ENCODE results near the gene GTF3A.

Gene GTF3A

DNA sequence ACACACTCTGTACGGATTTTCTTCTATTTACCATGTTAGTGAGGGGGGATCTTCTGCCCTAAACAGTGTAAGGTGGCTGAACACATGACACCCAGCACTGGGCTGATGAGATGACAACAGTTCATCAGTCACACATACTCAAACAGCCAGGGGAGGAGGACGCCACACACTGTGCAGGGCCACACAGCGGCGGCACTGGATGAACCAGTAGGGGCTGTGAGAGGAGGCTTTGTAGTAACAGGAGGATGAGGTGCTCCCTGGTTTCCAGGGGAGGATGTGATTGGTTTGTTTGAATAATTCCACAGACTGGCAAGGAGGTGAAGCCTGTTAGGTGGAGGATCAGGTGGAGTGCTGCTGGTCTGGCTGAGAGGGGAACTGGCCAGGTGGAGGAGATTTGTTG, 16.3 kb upstream of the GTF3A start:
- Histone ChIP-seq H3K27me3 (ENCODE audit: insufficient read depth, poor library complexity, severe bottlenecking) (peaks cover 4% of the 10 kb centered on the region), H3K9me3 (ENCODE audit: severe bottlenecking) (no peaks in the 10 kb centered on the region), H3K36me3 (ENCODE audit: low read depth) (no peaks in the 10 kb centered on the region), H3K4me1 (ENCODE audit: insufficient read depth, poor library complexity, severe bottlenecking) (no peaks in the 10 kb centered on the region), H3K4me3 (ENCODE audit: severe bottlenecking) (no peak overlapping the region), H3K27ac (ENCODE audit: poor library complexity, severe bottlenecking) (no peak overlapping the region)
- DNase-seq (ENCODE audit: low spot score) = no peak
- ATAC-seq (ENCODE audit: low read depth) = no peak
- TF ChIP-seq, protein P1, sequence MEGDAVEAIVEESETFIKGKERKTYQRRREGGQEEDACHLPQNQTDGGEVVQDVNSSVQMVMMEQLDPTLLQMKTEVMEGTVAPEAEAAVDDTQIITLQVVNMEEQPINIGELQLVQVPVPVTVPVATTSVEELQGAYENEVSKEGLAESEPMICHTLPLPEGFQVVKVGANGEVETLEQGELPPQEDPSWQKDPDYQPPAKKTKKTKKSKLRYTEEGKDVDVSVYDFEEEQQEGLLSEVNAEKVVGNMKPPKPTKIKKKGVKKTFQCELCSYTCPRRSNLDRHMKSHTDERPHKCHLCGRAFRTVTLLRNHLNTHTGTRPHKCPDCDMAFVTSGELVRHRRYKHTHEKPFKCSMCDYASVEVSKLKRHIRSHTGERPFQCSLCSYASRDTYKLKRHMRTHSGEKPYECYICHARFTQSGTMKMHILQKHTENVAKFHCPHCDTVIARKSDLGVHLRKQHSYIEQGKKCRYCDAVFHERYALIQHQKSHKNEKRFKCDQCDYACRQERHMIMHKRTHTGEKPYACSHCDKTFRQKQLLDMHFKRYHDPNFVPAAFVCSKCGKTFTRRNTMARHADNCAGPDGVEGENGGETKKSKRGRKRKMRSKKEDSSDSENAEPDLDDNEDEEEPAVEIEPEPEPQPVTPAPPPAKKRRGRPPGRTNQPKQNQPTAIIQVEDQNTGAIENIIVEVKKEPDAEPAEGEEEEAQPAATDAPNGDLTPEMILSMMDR (IDR thresholded peaks at IDR 0.05; ENCODE audit: poor library complexity, severe bottlenecking) = no peak

DNA sequence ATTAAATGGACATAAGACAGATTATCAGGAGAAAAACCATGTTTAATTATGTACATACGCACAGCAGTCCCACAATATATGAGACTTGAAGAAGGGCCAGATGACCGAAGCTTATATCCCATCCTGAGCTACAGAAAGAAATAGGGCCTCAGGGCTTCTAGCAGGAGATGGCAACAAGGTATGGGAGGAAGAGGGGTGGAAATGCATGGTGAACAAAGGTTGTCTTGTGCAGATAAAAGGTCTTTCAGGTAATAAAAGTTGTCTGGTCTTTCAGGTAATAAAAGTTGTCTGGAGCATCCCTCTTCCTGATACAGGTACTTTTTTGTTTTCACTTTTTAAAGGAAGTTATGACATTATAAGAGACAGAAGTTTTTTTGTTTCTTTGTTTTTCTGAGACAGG, 15.4 kb upstream of the GTF3A start:
- ATAC-seq (ENCODE audit: low read depth) (no peak), DNase-seq (ENCODE audit: low spot score) (no peak)
- H3K36me3 ChIP-seq (ENCODE audit: low read depth) = no peaks in the 10 kb centered on the region
- H3K4me1 ChIP-seq (ENCODE audit: insufficient read depth, poor library complexity, severe bottlenecking) = no peaks in the 10 kb centered on the region
- peaks cover 4% of the 10 kb centered on the region for H3K27me3 ChIP-seq (ENCODE audit: insufficient read depth, poor library complexity, severe bottlenecking)
- TF ChIP-seq, protein P1 (IDR thresholded peaks at IDR 0.05; ENCODE audit: poor library complexity, severe bottlenecking) = no peak
- no peak overlapping the region for H3K4me3 ChIP-seq (ENCODE audit: severe bottlenecking)
- H3K9me3 ChIP-seq (ENCODE audit: severe bottlenecking) = no peaks in the 10 kb centered on the region
- H3K27ac ChIP-seq (ENCODE audit: poor library complexity, severe bottlenecking) = no peak overlapping the region

DNA sequence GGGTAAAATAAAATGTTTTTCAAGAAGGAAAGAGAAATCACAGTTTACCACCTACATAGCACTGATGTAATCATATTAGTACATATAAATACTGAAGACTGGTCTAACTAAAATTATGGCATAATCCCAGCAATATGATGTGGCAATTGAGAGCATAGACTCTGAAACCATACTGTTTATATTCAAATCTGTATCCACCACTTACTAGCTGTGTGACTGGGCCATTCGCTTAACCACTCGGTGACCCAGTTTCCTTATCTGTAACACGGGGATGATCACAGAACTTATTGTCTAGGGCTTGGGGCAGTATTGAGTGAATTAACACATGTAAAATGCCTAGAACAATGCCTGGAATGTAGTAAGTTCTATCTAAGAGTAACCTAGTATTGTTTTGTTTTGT, 13.1 kb upstream of the GTF3A start:
- Histone ChIP-seq H3K9me3 (ENCODE audit: severe bottlenecking) (no peaks in the 10 kb centered on the region), H3K27me3 (ENCODE audit: insufficient read depth, poor library complexity, severe bottlenecking) (peaks cover 4% of the 10 kb centered on the region), H3K4me3 (ENCODE audit: severe bottlenecking) (no peak overlapping the region), H3K4me1 (ENCODE audit: insufficient read depth, poor library complexity, severe bottlenecking) (no peaks in the 10 kb centered on the region), H3K36me3 (ENCODE audit: low read depth) (no peaks in the 10 kb centered on the region), H3K27ac (ENCODE audit: poor library complexity, severe bottlenecking) (no peak overlapping the region)
- no peak for ATAC-seq (ENCODE audit: low read depth)
- TF ChIP-seq, protein P1 (IDR thresholded peaks at IDR 0.05; ENCODE audit: poor library complexity, severe bottlenecking) = no peak
- no peak for DNase-seq (ENCODE audit: low spot score)

GRCh38 chr13:27415116-27415515, 9.3 kb upstream of the GTF3A start:
- DNase-seq (ENCODE audit: low spot score) = no peak

GRCh38 chr13:27419328-27419727, 5.1 kb upstream of the GTF3A start:
- TF ChIP-seq, protein P1 (IDR thresholded peaks at IDR 0.05; ENCODE audit: poor library complexity, severe bottlenecking) = no peak
- no peaks in the 10 kb centered on the region for H3K4me1 ChIP-seq (ENCODE audit: insufficient read depth, poor library complexity, severe bottlenecking)
- no peaks in the 10 kb centered on the region for H3K27me3 ChIP-seq (ENCODE audit: insufficient read depth, poor library complexity, severe bottlenecking)
- H3K4me3 ChIP-seq (ENCODE audit: severe bottlenecking) = no peak overlapping the region
- no peak for ATAC-seq (ENCODE audit: low read depth)
- H3K36me3 ChIP-seq (ENCODE audit: low read depth) = no peaks in the 10 kb centered on the region
- no peak for DNase-seq (ENCODE audit: low spot score)
- no peaks in the 10 kb centered on the region for H3K9me3 ChIP-seq (ENCODE audit: severe bottlenecking)
- H3K27ac ChIP-seq (ENCODE audit: poor library complexity, severe bottlenecking) = no peak overlapping the region

More at GRCh38 chr13:27415116-27415515, 9.3 kb upstream of the GTF3A start:
- Histone ChIP-seq H3K9me3 (ENCODE audit: severe bottlenecking) (no peaks in the 10 kb centered on the region), H3K4me1 (ENCODE audit: insufficient read depth, poor library complexity, severe bottlenecking) (no peaks in the 10 kb centered on the region), H3K4me3 (ENCODE audit: severe bottlenecking) (no peak overlapping the region), H3K36me3 (ENCODE audit: low read depth) (no peaks in the 10 kb centered on the region), H3K27ac (ENCODE audit: poor library complexity, severe bottlenecking) (no peak overlapping the region), H3K27me3 (ENCODE audit: insufficient read depth, poor library complexity, severe bottlenecking) (peaks cover 4% of the 10 kb centered on the region)
- ATAC-seq (ENCODE audit: low read depth) = no peak
- TF ChIP-seq, protein P1 (IDR thresholded peaks at IDR 0.05; ENCODE audit: poor library complexity, severe bottlenecking) = no peak
